PFSK-1 (cell line): ENCODE data around the gene C8G.

ENCODE experiments used
- POLR2AphosphoS5 ChIP-seq: IDR thresholded peaks from 2 replicates; pipeline ENCODE4 v1.6.1; 2012; ENCODE audit warnings: low read depth, mild to moderate bottlenecking, control low read depth, low read length, moderate library complexity
- TAF1 ChIP-seq: IDR thresholded peaks from 2 replicates; pipeline ENCODE4 v1.6.1; 2012; ENCODE audit warnings: low read length, control low read depth, borderline replicate concordance; ENCODE audit not compliant: insufficient read depth

GRCh38 chr9:136939431-136939995 is 5.5 kb upstream of the C8G start:
- TF ChIP-seq POLR2AphosphoS5 = no peak
- no peak for TF ChIP-seq TAF1
